ENCODE data around the gene CYB561. TPM values are rescaled to one million over a fixed set of nuclear protein-coding genes. Genes with fewer than 3 reads are reported as not detected.

The CYB561 gene
- total RNA-seq, 1 experiment from 2014 or later = 40.1 TPM

DNA sequence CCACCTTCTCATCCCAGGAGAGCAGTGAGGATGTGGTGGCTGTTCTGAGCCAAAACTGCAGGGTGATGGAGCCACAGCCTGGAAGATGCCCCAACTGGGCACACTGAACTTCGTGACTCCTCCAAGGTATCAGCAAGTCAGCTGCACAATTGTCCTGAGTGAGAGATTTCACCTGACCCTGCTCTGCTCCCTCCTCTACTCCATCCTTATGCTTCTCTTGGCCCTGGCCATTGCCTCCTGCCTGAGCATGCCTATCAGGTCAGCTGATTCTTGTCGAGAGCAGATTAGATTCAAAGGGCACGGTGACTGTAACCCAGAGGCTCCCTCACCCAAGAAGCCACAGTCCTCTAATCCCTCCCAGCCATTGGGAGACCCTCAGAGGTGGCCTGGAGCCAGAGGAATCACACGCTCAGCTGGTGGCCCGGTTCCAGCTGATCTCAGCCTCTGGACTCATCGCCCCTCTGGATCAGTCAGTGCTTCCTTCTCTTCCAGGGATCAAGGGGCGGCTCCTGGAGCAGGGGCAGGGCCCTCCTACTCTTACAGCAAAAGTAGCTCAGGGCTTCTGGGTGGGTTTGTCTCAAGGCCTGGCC lies 7.0 kb upstream of the CYB561 start:
- ChIA-PET CTCF (interaction anchor here (1.0 kb wide), 1 partner anchor 26 kb away, joined by 4 read pairs; no protein-coding TSS in a partner anchor), POLR2A (interaction anchor here (0.6 kb wide), 1 partner anchor 577 kb away, joined by 8 read pairs; no protein-coding TSS in a partner anchor)
- DNase-seq (ENCODE audit: low read depth, low spot score) (no peak), ATAC-seq (no peak)
- Histone ChIP-seq H3K27me3 (ENCODE audit: control insufficient read depth, insufficient read depth, low read length) (no peaks in the 10 kb centered on the region), H3K9me3 (ENCODE audit: control insufficient read depth, insufficient read depth, low read depth, low read length) (no peaks in the 10 kb centered on the region), H3K27ac (ENCODE audit: low read length) (no peak overlapping the region), H3K4me3 (ENCODE audit: low read depth in 2 of 2, low read length in 2 of 2) (no peak overlapping the region), H3K36me3 (ENCODE audit: control insufficient read depth, insufficient read depth, low read length) (no peaks in the 10 kb centered on the region), H3K4me1 (ENCODE audit: control insufficient read depth, insufficient read depth, low read length) (no peaks in the 10 kb centered on the region)
- intact Hi-C loops (cut with micrococcal nuclease; ENCODE audit: unreplicated experiment) = no loop called here
- TF ChIP-seq, protein P1, sequence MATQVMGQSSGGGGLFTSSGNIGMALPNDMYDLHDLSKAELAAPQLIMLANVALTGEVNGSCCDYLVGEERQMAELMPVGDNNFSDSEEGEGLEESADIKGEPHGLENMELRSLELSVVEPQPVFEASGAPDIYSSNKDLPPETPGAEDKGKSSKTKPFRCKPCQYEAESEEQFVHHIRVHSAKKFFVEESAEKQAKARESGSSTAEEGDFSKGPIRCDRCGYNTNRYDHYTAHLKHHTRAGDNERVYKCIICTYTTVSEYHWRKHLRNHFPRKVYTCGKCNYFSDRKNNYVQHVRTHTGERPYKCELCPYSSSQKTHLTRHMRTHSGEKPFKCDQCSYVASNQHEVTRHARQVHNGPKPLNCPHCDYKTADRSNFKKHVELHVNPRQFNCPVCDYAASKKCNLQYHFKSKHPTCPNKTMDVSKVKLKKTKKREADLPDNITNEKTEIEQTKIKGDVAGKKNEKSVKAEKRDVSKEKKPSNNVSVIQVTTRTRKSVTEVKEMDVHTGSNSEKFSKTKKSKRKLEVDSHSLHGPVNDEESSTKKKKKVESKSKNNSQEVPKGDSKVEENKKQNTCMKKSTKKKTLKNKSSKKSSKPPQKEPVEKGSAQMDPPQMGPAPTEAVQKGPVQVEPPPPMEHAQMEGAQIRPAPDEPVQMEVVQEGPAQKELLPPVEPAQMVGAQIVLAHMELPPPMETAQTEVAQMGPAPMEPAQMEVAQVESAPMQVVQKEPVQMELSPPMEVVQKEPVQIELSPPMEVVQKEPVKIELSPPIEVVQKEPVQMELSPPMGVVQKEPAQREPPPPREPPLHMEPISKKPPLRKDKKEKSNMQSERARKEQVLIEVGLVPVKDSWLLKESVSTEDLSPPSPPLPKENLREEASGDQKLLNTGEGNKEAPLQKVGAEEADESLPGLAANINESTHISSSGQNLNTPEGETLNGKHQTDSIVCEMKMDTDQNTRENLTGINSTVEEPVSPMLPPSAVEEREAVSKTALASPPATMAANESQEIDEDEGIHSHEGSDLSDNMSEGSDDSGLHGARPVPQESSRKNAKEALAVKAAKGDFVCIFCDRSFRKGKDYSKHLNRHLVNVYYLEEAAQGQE (IDR thresholded peaks at IDR 0.05; ENCODE audit: insufficient read depth in 1 of 2, low read depth in 2 of 2, low read length in 1 of 2) = no peak
- TF ChIP-seq POLR2AphosphoS5 (IDR thresholded peaks at IDR 0.05; ENCODE audit: low read depth, low read length) (no peak), SIN3A (IDR thresholded peaks at IDR 0.05; ENCODE audit: borderline replicate concordance, insufficient read depth, low read depth, low read length) (no peak), TCF7L2 (IDR thresholded peaks at IDR 0.05; ENCODE audit: low read depth, low read length) (no peak)
- TF ChIP-seq, protein P2, sequence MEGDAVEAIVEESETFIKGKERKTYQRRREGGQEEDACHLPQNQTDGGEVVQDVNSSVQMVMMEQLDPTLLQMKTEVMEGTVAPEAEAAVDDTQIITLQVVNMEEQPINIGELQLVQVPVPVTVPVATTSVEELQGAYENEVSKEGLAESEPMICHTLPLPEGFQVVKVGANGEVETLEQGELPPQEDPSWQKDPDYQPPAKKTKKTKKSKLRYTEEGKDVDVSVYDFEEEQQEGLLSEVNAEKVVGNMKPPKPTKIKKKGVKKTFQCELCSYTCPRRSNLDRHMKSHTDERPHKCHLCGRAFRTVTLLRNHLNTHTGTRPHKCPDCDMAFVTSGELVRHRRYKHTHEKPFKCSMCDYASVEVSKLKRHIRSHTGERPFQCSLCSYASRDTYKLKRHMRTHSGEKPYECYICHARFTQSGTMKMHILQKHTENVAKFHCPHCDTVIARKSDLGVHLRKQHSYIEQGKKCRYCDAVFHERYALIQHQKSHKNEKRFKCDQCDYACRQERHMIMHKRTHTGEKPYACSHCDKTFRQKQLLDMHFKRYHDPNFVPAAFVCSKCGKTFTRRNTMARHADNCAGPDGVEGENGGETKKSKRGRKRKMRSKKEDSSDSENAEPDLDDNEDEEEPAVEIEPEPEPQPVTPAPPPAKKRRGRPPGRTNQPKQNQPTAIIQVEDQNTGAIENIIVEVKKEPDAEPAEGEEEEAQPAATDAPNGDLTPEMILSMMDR (IDR thresholded peaks at IDR 0.05) = no peak
- in situ Hi-C loops (cut with HindIII; ENCODE audit: low pct_unique_long_range_greater_than_20kb, low sequenced_read_pairs) = no loop called here
- no TSS peak for BruUV-seq (replicated peaks)

DNA sequence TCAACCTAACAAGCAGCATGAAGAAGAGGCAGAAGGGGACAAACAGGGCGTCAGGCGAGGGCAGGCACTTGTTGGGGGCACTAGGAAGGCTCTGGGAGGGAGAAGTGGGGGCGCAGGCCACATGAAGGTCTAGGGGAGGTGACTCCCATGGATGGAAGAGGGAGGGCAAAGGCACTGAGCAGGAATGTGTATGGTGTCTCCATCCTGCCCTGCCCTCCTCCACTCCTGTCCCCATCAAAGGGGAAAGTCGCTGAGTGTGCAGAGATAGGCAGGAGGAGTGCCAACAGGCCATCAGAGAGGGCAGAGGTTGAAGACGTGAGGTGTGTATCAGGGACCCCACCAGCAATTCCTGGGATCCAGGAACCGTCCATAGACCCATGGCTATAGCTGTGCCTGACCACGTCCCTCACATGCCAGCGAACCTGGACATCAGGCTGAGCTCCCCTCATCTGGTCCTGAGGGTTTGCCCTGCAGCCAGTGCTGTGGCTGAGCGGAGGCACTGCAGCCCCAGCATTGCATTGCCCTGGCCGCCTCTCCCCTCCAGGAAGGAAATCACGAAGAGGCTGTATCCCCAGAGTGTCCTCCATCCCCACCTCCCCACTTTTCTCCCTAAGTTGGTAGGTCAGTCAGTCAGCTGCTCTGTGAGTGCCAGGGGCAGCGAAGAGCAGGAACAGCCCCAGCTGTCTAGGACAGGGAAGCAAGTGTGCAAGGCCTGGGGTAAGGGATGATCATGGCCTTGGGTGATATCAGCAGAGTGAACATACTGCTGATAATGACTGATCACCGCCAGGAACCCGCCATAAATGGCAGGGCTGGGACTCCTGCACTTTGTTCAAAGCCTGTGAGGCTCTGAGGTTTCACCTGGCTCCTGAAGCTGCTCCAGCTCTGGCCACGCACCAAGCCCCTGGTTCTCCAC lies 6.2 kb upstream of the CYB561 start:
- no peaks in the 10 kb centered on the region for H3K36me3 ChIP-seq (ENCODE audit: control insufficient read depth, insufficient read depth, low read length)
- no peak for TF ChIP-seq POLR2AphosphoS5 (IDR thresholded peaks at IDR 0.05; ENCODE audit: low read depth, low read length)
- no peak for TF ChIP-seq TCF7L2 (IDR thresholded peaks at IDR 0.05; ENCODE audit: low read depth, low read length)
- TF ChIP-seq, protein P1 (IDR thresholded peaks at IDR 0.05; ENCODE audit: insufficient read depth in 1 of 2, low read depth in 2 of 2, low read length in 1 of 2) = no peak
- TF ChIP-seq, protein P2 (IDR thresholded peaks at IDR 0.05) = no peak
- no peak for TF ChIP-seq SIN3A (IDR thresholded peaks at IDR 0.05; ENCODE audit: borderline replicate concordance, insufficient read depth, low read depth, low read length)
- in situ Hi-C loops (cut with HindIII; ENCODE audit: low pct_unique_long_range_greater_than_20kb, low sequenced_read_pairs) = no loop called here
- no peak overlapping the region for H3K4me3 ChIP-seq (ENCODE audit: low read depth in 2 of 2, low read length in 2 of 2)
- POLR2A ChIA-PET = no interaction called here
- CTCF ChIA-PET = interaction anchor here (0.6 kb wide), 1 partner anchor 26 kb away, joined by 3 read pairs; no protein-coding TSS in a partner anchor
- H3K27ac ChIP-seq (ENCODE audit: low read length) = no peak overlapping the region
- ATAC-seq (no peak), DNase-seq (ENCODE audit: low read depth, low spot score) (no peak)
- H3K27me3 ChIP-seq (ENCODE audit: control insufficient read depth, insufficient read depth, low read length) = no peaks in the 10 kb centered on the region
- no peaks in the 10 kb centered on the region for H3K9me3 ChIP-seq (ENCODE audit: control insufficient read depth, insufficient read depth, low read depth, low read length)
- BruUV-seq (replicated peaks) = no TSS peak
- intact Hi-C loops (cut with micrococcal nuclease; ENCODE audit: unreplicated experiment) = no loop called here
- peaks cover 4% of the 10 kb centered on the region for H3K4me1 ChIP-seq (ENCODE audit: control insufficient read depth, insufficient read depth, low read length)

Data from Panc1 (cell line).